Sigmoid colon (tissue), 7 donors: Measurements from ENCODE around the gene METRN. TPM values are rescaled to one million over a fixed set of nuclear protein-coding genes. Genes with fewer than 3 reads are reported as not detected.

Experiments
- DNase-seq: peaks from one replicate; pipeline ENCODE4 v3.0.0-alpha.2; 2019
- H3K27ac ChIP-seq, 4 donors: fragments of 200-600 bp; sonication (generic); one replicate each; pipeline ENCODE4 v1.5.1; 2016 to 2019; ENCODE audit warnings: mild to moderate bottlenecking in 1 of 4
- H3K27me3 ChIP-seq, 3 donors: fragments of 200-600 bp; sonication (generic); one replicate each; pipeline ENCODE4 v1.5.1; 2019; ENCODE audit warnings: mild to moderate bottlenecking in 1 of 3
- H3K36me3 ChIP-seq, 4 donors: fragments of 200-600 bp; sonication (generic); one replicate each; pipeline ENCODE4 v1.5.1; 2016 to 2019
- H3K4me1 ChIP-seq, 4 donors: fragments of 200-600 bp; sonication (generic); one replicate each; pipeline ENCODE4 v1.5.1; 2017 to 2019
- H3K4me3 ChIP-seq, 4 donors: fragments of 200-600 bp; sonication (generic); one replicate each; pipeline ENCODE4 v1.5.1; 2017 to 2019; ENCODE audit warnings: mild to moderate bottlenecking in 2 of 4, moderate library complexity in 1 of 4
- H3K9me3 ChIP-seq, 4 donors: fragments of 200-600 bp in 3 of 4; sonication (generic) in 3 of 4; one replicate each; pipeline versions ENCODE4 v1.5.1 to v1.6.1; 2013 to 2019
- EP300 ChIP-seq, 4 donors: sonication (generic); formaldehyde crosslinking; IDR thresholded peaks; one replicate each; pipeline ENCODE4 v1.6.1; 2017; ENCODE audit warnings: antibody characterized with exemption in 4 of 4
- POLR2A ChIP-seq, 2 donors: fragments of 450-650 bp; IDR thresholded peaks; one replicate each; pipeline ENCODE4 v1.6.1; 2016; ENCODE audit warnings: antibody characterized with exemption in 2 of 2, mild to moderate bottlenecking in 2 of 2, moderate library complexity in 2 of 2
- POLR2AphosphoS5 ChIP-seq, 4 donors: sonication (generic); formaldehyde crosslinking; IDR thresholded peaks; one replicate each; pipeline ENCODE4 v1.6.1; 2017; ENCODE audit warnings: antibody characterized with exemption in 4 of 4
- WGBS, 2 donors: extraction: QIAGEN DNeasy Blood & Tissue Kit; methylation state at CpG; one replicate each; pipeline ENCODE4 v1.1.7; 2013; 5-methylcytosine and 5-hydroxymethylcytosine counted together
- intact Hi-C: fragments of 100-400 bp; cut with DNase I; formaldehyde crosslinking; loops from one replicate; pipeline ENCODE4 v1.15.1; 2023
- polyA plus RNA-seq, 3 donors: library from polyadenylated mRNA; stranded (reverse); fragments of 200-250 nt; gene quantifications; one replicate each; pipeline ENCODE4 v1.2.3, GENCODE V29; 2013
- total RNA-seq, 4 donors: library from RNA; depleted of rRNA; stranded (reverse); fragments of >200 nt; gene quantifications; one replicate each; pipeline ENCODE4 v1.1.0, GENCODE V29; 2016
- TF ChIP-seq, protein P1 (sequence below), 4 experiments: fragments of 450-650 bp in 3 of 4; fragments of 200-600 bp in 1 of 4; IDR thresholded peaks; one replicate each; pipeline ENCODE4 v1.5.1; 2016 to 2019; ENCODE audit warnings: antibody characterized with exemption in 4 of 4, mild to moderate bottlenecking in 3 of 4, moderate library complexity in 2 of 4
- donor health status: healthy with polysubstance abuse.
- donor health status: Bipolar disorder and iron deficiency.
- donor health status: healthy.

The METRN gene
- total and polyA plus RNA-seq, 7 donors, result 16.5 to 49.9 (median 31.8) TPM

- WGBS, 2 donors, result 88 to 91% methylated on average over 22 of the region's 22 CpGs
- no peak overlapping the region for H3K4me3 ChIP-seq
- H3K36me3 ChIP-seq, result peaks cover 6 to 42% (median 22%) of the 10 kb centered on the region in 4 donors
- no peak overlapping the region for H3K27ac ChIP-seq
- peaks cover 0 to 31% (median 27%) of the 10 kb centered on the region in 4 donors for H3K4me1 ChIP-seq
- intact Hi-C loops, result no loop called here
- TF ChIP-seq POLR2AphosphoS5 (IDR thresholded peaks at IDR 0.05), result no peak
- TF ChIP-seq POLR2A (IDR thresholded peaks at IDR 0.05), result no peak
- TF ChIP-seq, protein P1, sequence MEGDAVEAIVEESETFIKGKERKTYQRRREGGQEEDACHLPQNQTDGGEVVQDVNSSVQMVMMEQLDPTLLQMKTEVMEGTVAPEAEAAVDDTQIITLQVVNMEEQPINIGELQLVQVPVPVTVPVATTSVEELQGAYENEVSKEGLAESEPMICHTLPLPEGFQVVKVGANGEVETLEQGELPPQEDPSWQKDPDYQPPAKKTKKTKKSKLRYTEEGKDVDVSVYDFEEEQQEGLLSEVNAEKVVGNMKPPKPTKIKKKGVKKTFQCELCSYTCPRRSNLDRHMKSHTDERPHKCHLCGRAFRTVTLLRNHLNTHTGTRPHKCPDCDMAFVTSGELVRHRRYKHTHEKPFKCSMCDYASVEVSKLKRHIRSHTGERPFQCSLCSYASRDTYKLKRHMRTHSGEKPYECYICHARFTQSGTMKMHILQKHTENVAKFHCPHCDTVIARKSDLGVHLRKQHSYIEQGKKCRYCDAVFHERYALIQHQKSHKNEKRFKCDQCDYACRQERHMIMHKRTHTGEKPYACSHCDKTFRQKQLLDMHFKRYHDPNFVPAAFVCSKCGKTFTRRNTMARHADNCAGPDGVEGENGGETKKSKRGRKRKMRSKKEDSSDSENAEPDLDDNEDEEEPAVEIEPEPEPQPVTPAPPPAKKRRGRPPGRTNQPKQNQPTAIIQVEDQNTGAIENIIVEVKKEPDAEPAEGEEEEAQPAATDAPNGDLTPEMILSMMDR (IDR thresholded peaks at IDR 0.05), result no peak
- TF ChIP-seq EP300 (IDR thresholded peaks at IDR 0.05), result no peak
- no peak for DNase-seq
- no peaks in the 10 kb centered on the region for H3K9me3 ChIP-seq
- peaks cover 23 to 35% (median 28%) of the 10 kb centered on the region in 3 donors for H3K27me3 ChIP-seq
Measured at GRCh38 chr16:730666-731509, 16.0 kb downstream of the METRN start.

GRCh38 chr16:732332-732731 is 17.4 kb downstream of the METRN start:
- H3K9me3 ChIP-seq, result no peaks in the 10 kb centered on the region
- peaks cover 0 to 17% (median 16%) of the 10 kb centered on the region in 4 donors for H3K4me1 ChIP-seq
- DNase-seq, result no peak
- H3K27ac ChIP-seq, result no peak overlapping the region
- H3K4me3 ChIP-seq, result no peak overlapping the region
- intact Hi-C loops, result no loop called here
- TF ChIP-seq POLR2AphosphoS5 (IDR thresholded peaks at IDR 0.05), result no peak
- no peak for TF ChIP-seq EP300 (IDR thresholded peaks at IDR 0.05)
- TF ChIP-seq POLR2A (IDR thresholded peaks at IDR 0.05), result no peak
- TF ChIP-seq, protein P1 (IDR thresholded peaks at IDR 0.05), result no peak
- peaks cover 20 to 57% (median 33%) of the 10 kb centered on the region in 4 donors for H3K36me3 ChIP-seq
- WGBS, 2 donors, result 94 to 96% methylated on average over 12 of the region's 12 CpGs
- H3K27me3 ChIP-seq, result peaks cover 10 to 22% (median 14%) of the 10 kb centered on the region in 3 donors

- Histone ChIP-seq H3K4me1 (peaks cover 0 to 11% (median 10%) of the 10 kb centered on the region in 4 donors), H3K27me3 (peaks cover 4 to 15% (median 10%) of the 10 kb centered on the region in 3 donors), H3K4me3 (no peak overlapping the region), H3K9me3 (no peaks in the 10 kb centered on the region), H3K27ac (no peak overlapping the region), H3K36me3 (peaks cover 26 to 63% (median 36%) of the 10 kb centered on the region in 4 donors)
- DNase-seq, result no peak
- WGBS, 2 donors, result 89% methylated on average over 13 of the region's 13 CpGs
- intact Hi-C loops, result no loop called here
- no peak for TF ChIP-seq EP300 (IDR thresholded peaks at IDR 0.05)
- TF ChIP-seq, protein P1 (IDR thresholded peaks at IDR 0.05), result no peak
- TF ChIP-seq POLR2A (IDR thresholded peaks at IDR 0.05), result no peak
- TF ChIP-seq POLR2AphosphoS5 (IDR thresholded peaks at IDR 0.05), result no peak
Measured at GRCh38 chr16:732936-733335, 18.0 kb downstream of the METRN start.

DNA sequence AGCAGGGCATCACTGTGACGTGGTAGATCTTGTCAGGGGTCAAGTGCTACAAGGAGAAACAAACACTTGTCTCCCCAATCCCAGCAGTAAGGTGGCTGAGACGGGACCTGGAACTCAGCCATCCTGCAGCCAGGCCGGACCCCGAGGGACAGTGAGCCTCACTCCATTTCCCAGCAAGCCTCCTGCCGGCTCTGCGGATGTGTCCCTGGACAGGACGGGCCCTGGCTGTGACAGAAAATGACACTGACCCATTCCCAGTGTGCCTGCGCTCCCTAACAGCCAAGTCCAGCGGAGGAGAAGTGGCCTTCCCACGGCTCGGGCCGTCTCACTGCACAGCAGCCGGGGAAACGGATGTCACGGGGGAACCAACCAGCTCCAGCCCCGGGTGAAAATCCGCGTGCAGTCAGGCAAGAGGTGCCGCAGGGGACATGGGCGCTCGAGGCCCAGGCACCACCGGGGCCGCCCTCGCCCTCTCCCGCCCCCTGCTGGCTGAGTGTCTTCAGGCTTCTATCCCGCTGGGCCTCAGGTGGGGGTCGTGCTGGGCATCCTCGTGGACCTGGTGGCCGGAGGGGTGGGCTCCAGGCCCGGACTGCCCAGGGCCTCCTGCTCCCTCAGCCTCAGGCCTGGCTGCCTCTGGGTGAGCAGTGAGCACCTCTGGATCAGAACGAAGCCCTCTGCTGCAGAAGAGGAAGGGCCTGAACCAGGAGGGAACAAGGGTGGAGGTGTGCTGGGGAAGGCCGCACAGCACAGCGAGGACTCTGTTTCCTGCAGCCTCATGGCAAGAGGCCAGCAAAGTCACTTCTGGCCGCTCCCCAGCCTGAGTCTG is 18.7 kb downstream of the METRN start:
- no peak for TF ChIP-seq EP300 (IDR thresholded peaks at IDR 0.05)
- TF ChIP-seq, protein P1 (IDR thresholded peaks at IDR 0.05), result peak in 1 of 4 experiments; percentile 24
- H3K4me1 ChIP-seq, result peaks cover 0 to 4% (median 4%) of the 10 kb centered on the region in 4 donors
- H3K4me3 ChIP-seq, result no peak overlapping the region
- peak; percentile 61 for DNase-seq
- WGBS, 2 donors, result 87 to 90% methylated on average over 34 of the region's 34 CpGs
- H3K27ac ChIP-seq, result no peak overlapping the region
- H3K27me3 ChIP-seq, result peaks cover 0 to 9% (median 3%) of the 10 kb centered on the region in 3 donors
- H3K36me3 ChIP-seq, result peaks cover 28 to 67% (median 37%) of the 10 kb centered on the region in 4 donors
- intact Hi-C loops, result no loop called here
- no peaks in the 10 kb centered on the region for H3K9me3 ChIP-seq
